Measurements from ENCODE around the gene RHEBL1.

Gene RHEBL1, protein sequence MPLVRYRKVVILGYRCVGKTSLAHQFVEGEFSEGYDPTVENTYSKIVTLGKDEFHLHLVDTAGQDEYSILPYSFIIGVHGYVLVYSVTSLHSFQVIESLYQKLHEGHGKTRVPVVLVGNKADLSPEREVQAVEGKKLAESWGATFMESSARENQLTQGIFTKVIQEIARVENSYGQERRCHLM

DNA sequence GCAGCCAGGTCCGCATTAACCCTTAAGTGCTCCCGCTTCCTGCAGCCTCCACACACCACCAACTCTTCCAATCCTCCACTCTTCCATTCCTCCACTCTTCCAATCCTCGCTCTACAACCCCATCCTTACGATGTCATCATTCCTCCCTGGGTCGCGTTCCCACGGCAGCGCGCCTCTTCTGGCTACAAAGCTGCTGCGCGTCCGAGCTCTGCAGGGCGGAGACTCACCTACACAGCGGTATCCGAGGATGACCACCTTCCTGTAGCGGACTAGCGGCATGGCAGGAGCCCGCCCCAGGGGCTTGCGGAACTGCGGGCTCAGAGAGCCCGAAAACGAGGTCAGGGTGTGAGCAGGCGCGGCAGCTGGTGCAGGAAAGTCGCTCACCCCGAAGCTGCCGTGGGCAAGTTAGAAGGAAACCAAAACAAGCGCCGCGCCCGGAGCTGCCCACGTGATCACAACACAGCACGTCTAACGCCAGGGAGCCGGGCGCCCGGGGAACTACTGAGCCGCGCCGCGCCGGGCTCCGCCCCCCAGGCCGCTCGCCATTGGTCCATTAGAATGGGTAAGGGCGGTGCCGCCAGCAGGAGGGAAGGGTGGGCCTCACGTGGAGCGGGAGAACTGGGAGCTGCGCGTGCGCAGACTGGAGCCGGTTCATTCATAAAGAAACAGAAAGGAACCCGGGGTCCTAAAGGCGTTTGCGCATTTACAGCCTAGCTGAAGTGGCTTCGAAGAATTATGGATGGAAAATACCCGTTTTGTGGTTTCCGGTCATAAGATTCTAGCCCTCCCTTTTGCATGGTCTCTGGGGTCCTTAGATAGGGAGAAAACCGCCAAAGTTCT is at the start of gene RHEBL1:
Gene RHEBL1, minus strand, starts transcription at position 473 of the 840 bp plus-strand sequence. Its CDS starts 194 bp downstream, at position 279.
- DNase-seq (ENCODE audit: low read depth in 1 of 2, low spot score in 1 of 2), result peak; percentile 95 to 99

DNA sequence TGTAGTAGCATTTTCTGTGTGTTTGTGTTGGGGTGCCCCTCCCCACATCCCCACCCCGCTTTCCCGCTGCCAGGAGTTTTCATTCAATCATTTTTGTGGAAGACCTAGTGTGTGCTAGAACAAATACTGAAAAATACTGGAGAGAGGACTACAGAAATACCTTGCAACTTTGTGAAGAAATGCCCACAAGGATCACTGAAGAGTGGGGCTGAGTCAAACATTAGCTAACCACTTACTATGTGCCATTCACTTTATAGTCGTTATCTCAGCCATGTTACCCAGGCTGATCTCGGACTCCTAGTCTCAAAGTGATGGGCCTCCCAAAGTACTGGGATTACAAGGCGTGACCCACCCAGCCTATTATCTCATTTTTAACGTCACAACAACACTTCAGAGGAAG is 41.4 kb upstream of the RHEBL1 start:
- DNase-seq (ENCODE audit: low read depth in 1 of 2, low spot score in 1 of 2), result no peak

DNA sequence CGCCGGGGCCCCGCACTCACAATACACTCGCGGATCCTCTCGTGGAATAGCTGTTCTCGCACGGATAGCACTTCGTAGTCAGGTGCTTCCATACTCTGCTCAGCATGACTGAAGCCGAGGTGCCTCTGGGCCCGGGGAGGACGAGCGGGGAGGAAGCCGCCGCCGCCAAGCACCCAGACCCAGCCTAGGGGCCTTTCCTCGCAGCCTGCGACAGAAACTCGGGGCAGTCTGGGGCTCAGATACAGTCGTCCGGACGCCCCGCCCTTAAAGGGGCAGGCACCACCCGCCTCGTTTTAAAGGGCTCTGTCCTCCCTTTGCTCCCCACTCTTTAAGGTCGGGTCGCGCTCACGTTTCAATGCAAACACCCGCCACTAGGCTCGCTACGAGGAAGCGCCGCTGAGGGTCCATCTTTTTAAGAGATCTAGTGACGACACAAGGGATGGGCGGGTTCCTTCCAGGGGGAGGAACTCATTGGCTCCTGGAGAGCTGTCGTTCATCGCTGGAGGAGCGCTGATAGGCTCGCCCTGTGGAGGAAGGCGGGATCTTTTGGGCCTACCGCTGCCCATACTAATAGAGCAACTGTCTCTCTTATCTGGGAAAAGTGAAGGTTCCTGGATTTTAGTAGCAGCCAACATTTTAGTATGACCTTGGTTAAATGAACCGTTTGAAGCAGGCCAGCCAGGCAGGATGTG is 40.8 kb upstream of the RHEBL1 start, which contains the start of gene LMBR1L:
Gene LMBR1L, minus strand, starts transcription at position 384 of the 692 bp plus-strand sequence. Its CDS starts 292 bp downstream, at position 92.
- peak; percentile 79 to 86 for DNase-seq (ENCODE audit: low read depth in 1 of 2, low spot score in 1 of 2)

DNA sequence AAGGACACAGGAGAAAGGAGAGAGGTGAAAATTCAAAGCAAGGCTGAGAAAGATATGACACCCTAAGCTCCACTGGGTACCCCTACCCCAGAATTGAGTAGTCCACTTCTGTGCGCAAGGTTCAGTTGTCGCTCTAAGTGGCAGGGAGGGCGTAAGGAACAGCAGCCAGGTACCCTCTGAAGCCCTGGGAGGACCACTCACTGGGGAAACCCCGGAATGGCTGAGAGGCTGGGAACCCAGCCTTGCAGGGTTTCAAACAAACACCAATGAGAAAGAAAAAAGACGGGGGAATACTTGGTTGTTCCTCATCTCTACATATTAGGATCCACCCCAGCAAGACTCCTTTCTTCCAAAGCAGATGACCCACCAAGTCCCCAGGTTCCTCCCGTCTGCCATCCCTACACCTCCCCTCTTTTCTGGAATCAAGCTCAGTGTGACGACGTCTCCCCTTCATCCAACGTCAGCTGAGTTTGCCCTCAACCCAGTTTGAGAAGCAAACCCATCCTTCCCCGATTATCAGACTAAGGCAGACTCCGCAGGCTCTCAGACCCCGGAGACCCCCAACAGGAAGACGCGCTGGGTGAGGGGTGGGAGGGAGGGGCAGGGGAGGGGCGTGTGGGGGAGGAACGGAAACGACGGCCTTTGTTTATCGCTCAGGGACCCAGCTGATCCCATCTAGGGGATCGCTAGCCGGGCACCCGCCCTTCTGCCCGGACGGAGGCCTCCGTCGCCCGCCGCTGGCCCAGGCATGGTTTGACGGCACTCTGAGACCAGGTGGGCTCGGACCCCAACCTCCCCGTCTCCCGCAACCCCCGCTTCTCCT is 40.1 kb upstream of the RHEBL1 start:
- DNase-seq (ENCODE audit: low read depth in 1 of 2, low spot score in 1 of 2), result no peak

DNA sequence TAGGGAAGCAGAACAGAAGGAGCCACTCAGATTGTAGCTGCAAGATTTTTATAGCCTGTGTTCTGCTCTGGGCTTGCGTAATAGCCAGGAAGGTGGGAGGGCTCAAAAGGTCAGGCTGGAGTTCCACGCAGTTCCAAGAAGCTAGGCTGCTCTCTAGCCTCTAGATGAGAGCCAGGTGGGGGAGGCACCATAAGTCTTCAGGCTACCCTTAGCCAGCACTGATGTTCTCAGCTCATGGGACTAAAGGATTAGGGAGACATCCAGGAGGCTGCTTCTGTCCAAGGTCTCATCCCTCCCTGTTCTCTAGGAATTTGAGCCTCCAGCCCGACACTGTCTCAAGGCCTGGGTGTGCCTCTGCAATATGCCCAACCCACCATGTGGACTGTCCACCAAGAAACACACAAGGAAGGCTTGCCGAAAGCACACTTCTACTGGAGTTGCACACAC is 39.2 kb upstream of the RHEBL1 start:
- DNase-seq (ENCODE audit: low read depth in 1 of 2, low spot score in 1 of 2), result no peak

DNA sequence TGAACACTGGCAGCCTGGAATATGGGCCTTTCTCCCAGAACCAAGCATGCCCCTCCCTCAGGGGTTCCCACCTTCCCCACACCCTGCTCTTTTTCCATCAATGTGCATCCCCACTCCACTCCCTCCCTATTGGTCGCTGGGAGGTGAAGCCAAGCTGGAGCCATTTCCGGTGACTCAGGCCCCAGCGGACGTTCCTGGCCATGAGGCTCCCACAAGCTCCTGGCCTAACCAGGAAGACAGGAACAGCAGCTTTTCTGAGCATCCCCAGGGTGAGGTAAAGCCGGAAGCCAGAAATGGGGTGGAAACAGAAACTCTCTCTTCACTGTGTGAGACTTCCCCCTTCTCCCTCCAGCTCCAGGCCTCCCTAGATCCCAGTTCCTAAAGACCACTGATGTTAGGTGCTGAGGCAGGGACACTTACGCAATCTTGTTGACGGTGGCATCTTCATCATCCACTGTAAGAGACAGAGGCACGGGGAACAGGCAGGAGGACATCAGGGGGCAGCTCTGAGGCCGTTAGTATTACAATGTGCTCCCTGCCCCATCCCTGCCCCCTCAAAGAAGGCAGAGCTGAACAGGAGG is 35.8 kb upstream of the RHEBL1 start:
- no peak for DNase-seq (ENCODE audit: low read depth in 1 of 2, low spot score in 1 of 2)

DNA sequence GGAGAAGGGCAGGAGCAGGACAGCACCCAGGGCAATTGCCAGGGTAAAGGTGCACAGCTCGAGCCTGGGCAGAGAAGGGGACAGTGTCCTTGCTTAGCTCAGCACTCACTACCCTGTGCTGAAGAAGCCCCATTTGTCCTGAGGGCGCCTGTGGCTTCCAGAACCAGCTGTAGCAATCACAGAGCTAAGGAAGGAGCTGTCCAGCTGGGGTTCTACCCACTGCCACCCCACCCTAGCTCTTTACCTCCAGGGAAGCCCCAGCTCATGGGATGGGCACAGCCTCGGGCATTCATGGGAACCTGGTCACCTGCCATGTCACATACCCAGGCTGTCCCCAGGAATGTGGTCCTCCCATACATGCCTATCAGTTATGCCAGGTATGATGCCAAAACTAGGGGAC is 35.0 kb upstream of the RHEBL1 start:
- DNase-seq (ENCODE audit: low read depth in 1 of 2, low spot score in 1 of 2), result no peak

DNA sequence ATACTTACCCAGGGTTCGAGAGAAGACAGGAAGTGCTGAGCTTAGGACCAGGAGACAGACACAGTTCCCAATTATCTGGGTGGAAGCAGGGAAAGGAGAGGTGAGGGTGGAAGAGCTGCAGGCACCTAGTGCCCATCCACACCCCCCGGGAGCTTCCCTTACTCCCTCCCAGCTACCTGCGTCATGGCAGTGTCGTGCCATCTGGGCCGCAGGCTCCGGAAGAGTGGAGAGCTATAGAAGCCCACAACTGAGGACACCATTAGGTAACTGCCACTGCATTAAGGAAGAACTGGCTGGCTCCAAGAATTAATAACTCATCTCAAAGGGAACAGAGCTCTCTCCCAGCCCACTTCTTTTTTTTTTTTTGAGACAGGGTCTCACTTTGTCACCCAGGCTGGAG is 30.6 kb upstream of the RHEBL1 start:
- no peak for DNase-seq (ENCODE audit: low read depth in 1 of 2, low spot score in 1 of 2)

DNA sequence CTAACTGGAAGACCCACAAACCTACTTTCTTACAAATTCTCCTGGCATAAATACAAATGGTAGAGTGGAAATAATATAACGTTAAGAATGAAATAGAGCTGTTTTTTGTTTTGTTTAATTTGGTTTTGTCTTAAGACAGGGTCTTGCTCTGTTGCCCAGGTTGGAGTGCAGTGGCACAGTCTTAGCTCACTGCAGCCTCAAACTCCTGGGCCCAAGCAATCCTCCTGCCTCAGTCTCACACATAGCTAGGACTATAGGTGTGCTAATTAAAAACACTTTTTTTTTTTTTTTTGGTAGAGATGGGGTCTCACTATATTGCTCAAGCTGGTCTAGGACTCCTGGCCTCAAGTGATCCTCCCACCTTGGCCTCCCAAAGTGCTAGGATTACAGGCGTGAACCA is 28.9 kb upstream of the RHEBL1 start:
- no peak for DNase-seq (ENCODE audit: low read depth in 1 of 2, low spot score in 1 of 2)

DNA sequence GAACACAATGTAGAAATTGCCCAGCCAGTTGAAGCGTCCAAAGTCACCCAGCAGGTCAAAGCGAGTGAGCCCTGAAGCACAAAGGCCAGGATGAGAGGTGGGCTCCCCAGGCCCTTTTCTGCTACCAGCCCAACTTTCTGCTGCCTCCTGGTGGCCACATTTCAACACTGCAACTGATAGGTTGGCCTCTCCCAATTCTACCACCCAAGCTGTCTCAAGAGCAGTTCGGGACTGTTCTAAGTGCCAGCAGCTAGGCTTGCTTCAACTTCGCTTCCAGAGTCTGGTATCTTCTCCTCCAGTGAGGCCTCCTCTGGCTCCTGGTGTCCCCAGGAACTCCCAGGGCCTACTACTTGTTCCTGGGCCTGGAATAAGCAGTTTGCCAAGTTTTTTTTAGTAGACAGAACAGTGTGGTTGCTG is 28.3 kb upstream of the RHEBL1 start:
- no peak for DNase-seq (ENCODE audit: low read depth in 1 of 2, low spot score in 1 of 2)

DNA sequence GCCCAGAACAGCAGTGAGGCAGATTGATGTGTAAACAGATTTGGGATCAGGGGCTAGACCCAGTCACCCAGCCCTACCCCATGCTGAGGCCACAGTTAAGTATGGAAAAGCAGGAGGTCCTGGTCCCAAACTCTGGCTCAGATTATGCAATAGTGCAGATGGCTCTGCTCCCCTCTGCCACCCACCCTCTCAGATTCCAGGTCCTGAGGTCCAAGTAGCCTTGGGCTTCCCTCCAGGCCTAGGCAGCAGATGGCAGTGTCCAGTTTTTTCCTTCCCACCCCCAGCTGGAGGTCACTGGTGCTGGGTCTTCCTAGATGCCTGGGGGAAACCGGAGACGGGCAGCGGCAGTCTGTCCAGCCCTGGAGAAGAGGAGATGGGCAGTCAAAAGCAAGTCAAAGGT is 27.6 kb upstream of the RHEBL1 start:
- DNase-seq (ENCODE audit: low read depth in 1 of 2, low spot score in 1 of 2), result no peak

DNA sequence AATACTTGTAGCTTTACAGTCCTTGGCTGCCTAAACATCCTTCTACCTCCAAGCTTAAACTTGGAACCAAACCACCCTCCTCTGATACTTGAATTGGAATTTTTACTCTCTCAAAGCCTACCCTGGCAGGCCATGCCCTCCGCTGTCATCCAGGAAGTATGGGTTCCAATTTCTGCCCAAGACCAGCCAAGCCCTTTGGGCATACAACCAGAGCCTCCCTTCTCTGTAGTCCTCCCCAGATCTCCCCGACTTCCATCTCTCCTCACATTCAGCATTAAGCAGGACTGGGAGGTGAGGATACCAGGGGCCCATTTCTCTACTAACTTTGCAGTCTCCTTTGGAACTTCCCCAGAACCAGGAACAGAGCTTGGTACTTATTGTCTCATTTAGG is 25.2 kb upstream of the RHEBL1 start:
- no peak for DNase-seq (ENCODE audit: low read depth in 1 of 2, low spot score in 1 of 2)

DNA sequence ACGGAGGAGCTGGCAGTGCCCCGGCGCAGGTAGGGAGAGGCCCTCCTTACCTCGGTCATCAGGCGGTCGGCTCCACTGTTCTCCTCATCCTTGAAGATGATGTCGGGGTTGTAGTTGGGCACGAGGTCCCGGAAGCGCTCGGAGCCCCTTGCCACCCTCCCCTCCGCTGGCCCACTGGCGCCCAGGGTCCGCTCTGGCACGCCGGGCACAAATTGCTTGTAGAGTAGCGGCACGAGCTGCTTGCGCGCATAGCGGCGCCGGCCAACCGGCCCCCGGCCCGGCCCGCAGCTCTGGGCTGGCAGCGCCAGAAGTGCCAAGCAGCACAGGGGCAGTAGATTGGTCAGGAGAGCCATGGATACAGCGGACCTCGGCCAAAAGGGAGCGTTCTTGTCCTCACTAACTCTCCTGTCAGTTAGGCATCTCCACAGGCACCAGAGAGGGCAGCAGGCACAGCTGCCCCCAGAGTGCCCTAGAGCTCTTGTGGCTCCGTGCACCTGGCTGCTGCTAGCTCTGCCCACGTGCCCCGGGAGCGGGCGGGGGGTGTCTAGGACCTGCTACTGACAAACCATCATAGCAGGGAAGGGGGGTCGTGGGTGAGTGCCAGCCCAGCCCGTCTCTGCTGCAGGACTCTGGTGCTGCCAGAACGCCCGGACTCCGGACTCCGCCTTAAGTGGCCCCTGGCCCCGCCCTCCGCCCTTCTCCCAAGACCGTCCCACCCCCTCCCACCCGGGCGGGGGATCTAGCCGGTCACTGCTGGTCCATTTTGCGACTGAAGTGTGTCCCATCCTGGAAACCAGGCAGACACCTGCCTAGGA is 24.6 kb upstream of the RHEBL1 start, which contains the start of gene DHH:
Gene DHH, minus strand, starts transcription at position 642 of the 815 bp plus-strand sequence. Its CDS starts 289 bp downstream, at position 353.
- no peak for DNase-seq (ENCODE audit: low read depth in 1 of 2, low spot score in 1 of 2)

DNA sequence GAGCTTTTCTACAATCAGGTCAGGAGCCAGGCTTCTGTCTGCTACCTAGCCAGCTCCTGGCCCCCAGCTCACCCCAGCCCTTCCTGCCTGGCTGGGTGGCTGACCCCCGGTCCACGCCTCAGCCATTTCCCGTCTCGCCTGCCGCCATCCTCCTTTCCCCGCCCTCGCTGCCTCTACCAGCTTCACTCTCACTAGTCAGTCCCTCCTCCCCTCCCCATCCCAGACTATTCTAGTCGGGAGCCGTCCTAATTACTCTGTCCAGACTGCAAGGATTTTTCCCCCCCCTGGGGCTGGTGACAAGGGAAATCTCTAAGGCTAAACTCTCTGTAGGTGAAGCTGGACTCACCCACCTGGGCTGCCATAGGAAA is 24.0 kb upstream of the RHEBL1 start:
- no peak for DNase-seq (ENCODE audit: low read depth in 1 of 2, low spot score in 1 of 2)

DNA sequence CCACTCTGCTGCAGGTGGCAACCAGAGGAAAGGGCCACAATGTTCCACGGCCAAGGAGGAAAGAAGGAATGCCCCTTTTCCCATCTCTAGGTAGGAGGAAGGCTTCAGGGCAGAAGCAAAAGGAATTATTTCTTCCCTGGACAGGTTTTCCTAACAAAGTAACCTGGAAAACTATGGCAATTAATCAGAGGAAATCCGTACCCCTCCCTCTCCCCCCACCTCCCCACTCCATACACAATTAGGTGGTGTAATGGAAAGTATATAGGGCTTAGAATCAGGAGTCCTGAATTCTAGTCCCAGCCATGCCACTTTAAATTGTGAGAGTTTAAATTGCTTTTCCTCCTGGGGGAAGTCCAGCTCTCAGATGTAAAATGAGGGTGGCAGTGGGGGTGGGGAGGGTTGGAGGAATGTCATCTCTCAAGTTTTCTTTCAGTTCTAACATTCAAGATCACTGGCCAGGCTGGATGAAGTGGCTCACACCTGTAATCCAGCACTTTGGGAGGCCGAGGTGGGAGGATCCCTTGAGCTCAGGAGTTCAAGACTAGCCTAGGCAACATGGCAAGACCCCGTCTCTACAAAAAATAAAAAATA is 23.1 kb upstream of the RHEBL1 start:
- DNase-seq (ENCODE audit: low read depth in 1 of 2, low spot score in 1 of 2), result no peak

DNA sequence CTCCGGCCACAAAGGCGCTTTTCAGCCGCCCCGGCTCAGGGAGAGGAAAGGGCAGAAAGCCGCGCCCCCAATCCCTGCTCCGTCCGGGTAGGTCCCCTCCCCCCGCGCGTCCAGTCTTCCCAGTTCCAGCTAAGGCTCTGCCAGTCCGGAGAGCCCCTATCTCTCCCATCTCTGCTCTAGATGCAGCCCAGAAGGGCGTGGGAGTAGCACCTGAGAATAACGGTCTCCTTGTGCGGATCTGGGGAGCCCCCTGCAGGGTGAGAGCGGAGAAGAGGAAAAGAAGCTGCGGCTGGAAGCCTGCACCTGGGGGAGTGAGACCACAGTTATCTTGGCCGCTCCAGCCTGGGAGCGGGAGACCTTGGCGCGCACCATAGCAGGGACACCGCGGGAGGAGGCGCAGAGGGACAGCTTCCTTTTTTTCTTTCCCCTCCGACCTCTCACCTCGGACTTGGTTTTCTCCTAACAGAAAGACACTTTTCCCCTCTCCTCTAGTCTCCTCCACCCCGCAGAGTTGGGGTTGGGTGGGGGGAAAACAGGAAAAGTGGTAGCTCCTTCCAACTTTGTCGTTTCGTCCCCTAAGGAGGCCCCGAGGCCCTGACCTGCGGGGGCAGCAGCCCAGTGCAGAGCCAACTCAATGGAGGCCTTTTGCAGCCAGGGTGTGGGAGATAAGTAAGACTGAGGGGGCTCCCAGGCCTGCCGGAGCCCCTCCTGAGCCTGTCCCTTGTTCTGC is 22.5 kb upstream of the RHEBL1 start:
- DNase-seq (ENCODE audit: low read depth in 1 of 2, low spot score in 1 of 2), result no peak

DNA sequence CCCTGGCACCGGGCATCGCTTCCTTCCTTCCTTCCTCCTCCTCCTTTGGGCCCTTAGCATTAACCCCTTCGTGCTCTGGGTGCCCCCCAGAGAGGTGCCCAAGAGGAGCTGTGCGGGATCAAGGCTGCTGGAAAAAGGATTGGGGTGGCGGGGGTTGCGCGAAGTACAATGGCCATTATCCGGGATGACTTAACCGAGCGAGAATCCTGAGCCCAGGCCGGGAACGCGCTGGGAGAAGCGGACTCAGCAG is 22.0 kb upstream of the RHEBL1 start:
- no peak for DNase-seq (ENCODE audit: low read depth in 1 of 2, low spot score in 1 of 2)

DNA sequence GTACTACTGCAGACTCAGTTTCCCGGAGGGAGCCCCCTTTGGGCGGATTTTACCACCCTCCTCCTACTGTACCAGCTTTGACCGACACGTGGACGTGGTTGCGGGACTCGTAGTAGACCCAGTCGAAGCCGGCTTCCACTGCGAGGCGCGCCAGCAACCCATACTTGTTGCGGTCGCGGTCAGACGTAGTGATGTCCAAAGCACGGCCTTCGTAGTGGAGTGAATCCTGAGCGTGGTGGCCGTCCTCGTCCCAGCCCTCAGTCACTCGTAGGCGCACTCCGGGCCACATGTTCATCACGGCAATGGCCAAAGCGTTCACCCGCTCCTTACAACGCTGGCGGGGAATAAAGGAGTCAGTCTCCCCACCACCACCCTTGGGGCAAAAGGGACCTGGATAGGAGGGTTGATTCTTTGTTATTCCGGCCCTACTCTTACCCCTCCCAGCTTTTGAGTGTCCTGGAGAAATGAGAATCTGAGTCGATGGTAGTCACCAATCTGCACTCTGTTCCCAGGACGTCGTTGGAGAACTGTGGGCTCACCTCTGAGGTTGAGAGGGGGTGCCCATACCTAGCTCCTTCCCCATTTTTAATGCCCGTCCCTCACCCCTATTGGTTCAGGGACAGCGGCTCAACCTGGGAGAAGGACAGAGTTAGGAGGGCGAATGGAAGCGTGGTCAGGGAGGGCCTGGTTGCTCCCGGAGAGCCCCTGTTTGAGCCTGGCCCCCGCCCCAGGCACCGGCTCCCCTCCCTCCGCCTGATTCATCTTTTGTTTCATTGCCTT is 21.5 kb upstream of the RHEBL1 start:
- DNase-seq (ENCODE audit: low read depth in 1 of 2, low spot score in 1 of 2), result no peak

Measured in stimulated activated CD4-positive, alpha-beta T cell treated with anti-CD3 and anti-CD28 coated beads, Interleukin-15, amount 100 ng/mL, for 1 hour (primary cell).